ENCODE data around the gene EMC6. TPM values are rescaled to one million over a fixed set of nuclear protein-coding genes. Genes with fewer than 3 reads are reported as not detected.
"Not testable (repeated sequence)": the region's sequence is repeated elsewhere in the genome, so short reads cannot be mapped to it uniquely, and the experiment has no call there.

EMC6 gene
- total RNA-seq, 1 donor from 2014 or later: 35.7 TPM

- DNase-seq (ENCODE audit: low spot score): no peak
Observed at GRCh38 chr17:3681057-3681456, 12.4 kb downstream of the EMC6 start.

DNA sequence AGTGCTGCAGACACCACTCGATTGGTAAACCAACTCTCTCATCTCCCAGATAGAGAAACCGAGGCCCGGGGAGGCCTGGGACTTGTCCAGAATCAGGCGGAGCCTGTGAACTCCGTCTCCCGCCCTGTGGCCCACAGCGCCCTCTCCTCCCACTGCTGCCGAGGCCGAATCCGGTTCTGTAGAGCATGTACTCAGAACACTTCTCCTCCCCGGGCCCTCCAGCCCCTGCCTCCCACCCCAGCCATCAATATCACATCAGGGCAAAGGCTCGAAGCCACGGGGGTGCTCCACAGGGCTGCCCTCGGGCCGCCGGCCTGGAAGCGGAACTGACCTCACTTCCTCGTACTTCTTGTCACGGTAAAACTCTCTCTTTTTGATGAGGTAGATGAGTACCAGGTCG is 13.0 kb downstream of the EMC6 start:
- DNase-seq (ENCODE audit: low spot score): no peak

- no peak for DNase-seq (ENCODE audit: low spot score)
Observed at GRCh38 chr17:3682033-3682432, 13.4 kb downstream of the EMC6 start.

DNA sequence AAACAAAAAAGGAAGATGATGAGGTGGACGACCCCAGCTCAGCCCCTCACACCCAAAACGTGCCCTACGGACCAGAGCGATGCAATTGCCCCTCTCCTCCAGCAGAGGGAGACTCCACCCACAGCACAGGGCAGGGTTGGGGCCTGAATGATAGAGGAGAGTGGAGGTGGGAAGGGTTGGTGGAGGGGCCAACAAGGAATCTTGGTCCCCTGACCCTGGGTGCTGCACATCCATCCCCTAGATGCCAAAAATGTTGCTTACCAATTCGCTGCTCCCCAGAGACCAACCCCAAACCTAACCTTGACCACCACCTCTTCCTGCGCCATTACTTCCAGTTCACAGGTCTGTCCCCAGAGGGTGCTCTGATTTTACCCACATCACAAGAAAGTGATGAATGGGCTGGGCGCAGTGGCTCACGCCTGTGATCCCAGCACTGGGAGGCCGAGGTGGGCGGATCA is 14.5 kb downstream of the EMC6 start:
- no peak for DNase-seq (ENCODE audit: low spot score)

DNA sequence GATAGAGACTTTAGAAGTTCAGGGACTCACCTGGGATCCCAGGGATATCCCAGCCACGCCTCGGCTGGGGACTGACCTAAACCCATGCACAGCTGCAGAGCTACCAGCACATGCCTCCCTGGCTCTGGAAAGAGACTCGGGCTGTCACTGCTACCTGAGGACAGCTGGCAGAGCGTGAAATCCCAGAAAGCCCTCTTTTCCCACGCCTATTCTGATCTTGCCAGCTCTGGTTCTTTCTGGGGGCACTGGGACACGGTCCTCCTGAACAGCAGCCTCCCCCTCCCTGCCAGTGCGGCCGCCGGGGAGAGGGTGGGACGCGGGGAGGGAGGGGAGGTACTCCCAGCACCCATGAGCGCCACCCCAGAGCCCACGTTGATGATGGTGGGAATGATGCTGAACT is 16.6 kb downstream of the EMC6 start:
- DNase-seq (ENCODE audit: low spot score): no peak

DNA sequence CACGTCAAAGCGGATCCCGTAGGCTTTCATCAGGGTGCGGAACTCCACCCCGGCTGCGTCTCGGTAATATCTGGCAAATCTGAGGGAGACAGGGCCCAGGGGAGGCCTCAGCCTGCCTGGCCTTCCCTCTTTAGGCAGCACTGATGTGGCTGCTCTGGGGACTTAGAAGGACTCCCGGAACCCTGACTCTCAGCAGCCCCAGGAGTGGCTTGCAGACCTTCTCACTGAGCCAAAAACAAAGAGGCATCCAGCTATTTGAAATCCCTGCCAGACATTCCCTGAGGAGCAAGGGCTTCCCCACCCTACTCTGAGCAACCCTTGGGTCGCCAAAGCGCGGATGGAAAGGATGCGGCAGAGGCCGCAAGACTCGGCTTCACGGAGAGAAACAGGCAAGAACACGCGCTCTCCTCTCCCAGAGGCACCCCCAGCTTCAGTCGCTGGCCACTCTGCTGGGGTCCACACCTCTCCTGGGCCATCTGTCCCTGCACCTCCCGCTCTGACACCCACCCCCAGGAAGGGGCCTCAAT is 19.5 kb downstream of the EMC6 start:
- DNase-seq (ENCODE audit: low spot score): no peak

- DNase-seq (ENCODE audit: low spot score): no peak
Observed at GRCh38 chr17:3688852-3689261, 20.2 kb downstream of the EMC6 start.

GRCh38 chr17:3689262-3690093 is 20.9 kb downstream of the EMC6 start:
- no peak for DNase-seq (ENCODE audit: low spot score)

- DNase-seq (ENCODE audit: low spot score): no peak
Observed at GRCh38 chr17:3690094-3690715, 21.6 kb downstream of the EMC6 start.

- no peak for DNase-seq (ENCODE audit: low spot score)
Observed at GRCh38 chr17:3691617-3692067, 23.0 kb downstream of the EMC6 start.

- no peak for DNase-seq (ENCODE audit: low spot score)
Observed at GRCh38 chr17:3692346-3692745, 23.7 kb downstream of the EMC6 start.

DNA sequence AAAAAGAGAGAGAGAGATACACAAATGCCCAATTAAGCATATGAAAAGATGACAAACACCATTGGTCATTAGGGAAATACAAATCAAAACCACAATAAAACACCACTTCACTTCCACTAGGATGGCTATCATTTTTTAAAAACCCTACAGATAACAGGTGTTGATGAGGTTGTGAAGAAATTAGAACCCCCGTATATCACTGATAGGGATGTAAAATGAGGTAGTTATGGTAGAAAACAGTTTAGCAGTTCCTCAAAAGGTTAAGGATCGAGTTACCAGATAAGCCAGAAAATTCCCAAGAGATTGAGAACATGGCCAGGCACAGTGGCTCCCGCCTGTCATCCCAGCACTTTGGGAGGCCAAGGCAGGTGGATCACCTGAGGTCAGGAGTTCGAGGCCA is 24.5 kb downstream of the EMC6 start:
- DNase-seq (ENCODE audit: low spot score): no peak

DNA sequence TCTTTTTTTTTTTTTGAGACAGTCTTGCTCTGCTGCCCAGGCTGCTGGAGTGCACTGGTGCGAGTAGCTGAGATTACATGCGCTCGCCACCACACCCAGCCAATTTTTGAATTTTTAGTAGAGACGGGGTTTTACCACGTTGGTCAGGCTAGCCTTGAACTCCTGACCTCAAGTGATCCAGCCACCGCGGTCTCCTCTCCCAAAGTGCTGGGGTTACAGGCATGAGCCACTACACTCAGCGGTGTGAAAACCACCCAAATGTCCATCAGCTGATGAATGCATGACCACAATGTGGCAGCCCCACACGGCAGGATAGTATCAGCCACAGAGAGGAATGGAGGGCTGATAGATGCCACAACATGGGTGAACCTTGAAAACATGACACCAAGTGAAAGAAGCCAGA is 25.2 kb downstream of the EMC6 start:
- no peak for DNase-seq (ENCODE audit: low spot score)

DNA sequence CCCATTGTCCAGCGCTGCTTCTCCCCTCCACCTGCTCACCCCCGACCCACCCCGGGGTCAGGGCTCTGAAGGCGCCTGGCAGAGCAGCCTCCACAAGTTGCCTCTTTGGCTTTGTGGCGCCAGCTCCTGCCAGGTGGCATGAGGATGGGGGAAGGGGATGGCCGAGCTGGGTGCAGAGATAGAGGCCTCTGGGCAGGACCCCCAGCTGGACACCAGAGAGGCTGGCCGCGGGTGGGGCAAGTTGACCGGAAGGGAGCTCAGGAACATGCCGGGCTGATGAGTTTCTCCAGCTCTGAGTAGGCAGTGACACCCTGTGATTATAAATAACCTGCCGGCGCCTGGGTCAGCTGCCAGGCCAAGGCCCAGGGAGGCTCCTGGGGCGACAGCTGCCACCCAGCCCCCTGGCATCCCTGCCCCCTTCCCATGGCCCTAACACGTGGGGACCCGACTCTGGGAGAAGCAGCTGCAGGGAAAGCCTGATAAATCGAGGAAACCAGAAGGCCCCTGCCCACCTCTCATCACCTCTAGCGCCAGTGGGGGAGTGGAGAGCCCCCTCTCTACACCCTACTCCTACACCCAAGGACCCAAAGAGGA is 26.6 kb downstream of the EMC6 start:
- DNase-seq (ENCODE audit: low spot score): no peak

DNA sequence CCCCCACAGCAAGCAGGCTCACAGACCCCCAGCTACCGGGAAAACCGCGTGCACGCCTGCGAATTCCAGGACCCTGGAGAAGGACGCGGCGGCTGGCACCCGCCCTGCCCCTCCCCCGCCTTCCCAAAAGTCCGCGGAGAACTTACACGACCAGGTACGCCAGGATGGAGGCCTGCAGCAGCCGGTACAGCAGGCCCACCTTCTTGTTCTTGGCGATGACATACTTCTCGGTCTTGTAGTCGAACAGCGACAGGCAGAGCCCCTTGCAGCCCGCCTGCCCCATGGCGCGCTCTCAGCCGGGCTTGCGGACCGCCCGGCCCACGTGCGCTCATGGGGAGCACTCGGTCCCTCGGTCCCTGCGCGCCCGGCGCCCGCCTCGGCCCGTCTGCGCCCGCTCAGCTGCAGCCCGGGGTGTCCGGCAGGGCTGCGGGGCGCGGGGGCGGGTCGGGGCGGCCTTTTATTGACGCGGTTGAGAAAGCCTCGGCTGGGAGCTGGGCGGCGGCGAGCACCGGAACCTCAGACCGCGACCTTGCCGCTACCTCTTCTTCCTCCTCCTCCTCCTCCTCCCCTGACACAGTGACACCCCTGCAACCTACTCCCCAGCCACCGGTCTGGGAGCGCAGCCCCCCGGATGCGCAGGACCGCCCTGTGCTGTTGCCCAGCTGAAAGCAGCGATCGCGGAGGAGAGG is 27.3 kb downstream of the EMC6 start, which contains the start of gene P2RX5:
P2RX5 (minus strand) TSS at position 433 of the 689 bp plus-strand sequence; CDS start at position 283, 150 bp downstream.
- DNase-seq (ENCODE audit: low spot score): no peak

GRCh38 chr17:3697103-3697476 is 28.5 kb downstream of the EMC6 start:
- no peak for DNase-seq (ENCODE audit: low spot score)

- no peak for DNase-seq (ENCODE audit: low spot score)
Observed at GRCh38 chr17:3698139-3698538, 29.5 kb downstream of the EMC6 start.

- no peak for DNase-seq (ENCODE audit: low spot score)
Observed at GRCh38 chr17:3699951-3700350, 31.3 kb downstream of the EMC6 start.

- DNase-seq (ENCODE audit: low spot score): not testable (repeated sequence)
Observed at GRCh38 chr17:3702041-3702539, 33.5 kb downstream of the EMC6 start.

- no peak for DNase-seq (ENCODE audit: low spot score)
Observed at GRCh38 chr17:3704931-3705717, 36.5 kb downstream of the EMC6 start.

DNA sequence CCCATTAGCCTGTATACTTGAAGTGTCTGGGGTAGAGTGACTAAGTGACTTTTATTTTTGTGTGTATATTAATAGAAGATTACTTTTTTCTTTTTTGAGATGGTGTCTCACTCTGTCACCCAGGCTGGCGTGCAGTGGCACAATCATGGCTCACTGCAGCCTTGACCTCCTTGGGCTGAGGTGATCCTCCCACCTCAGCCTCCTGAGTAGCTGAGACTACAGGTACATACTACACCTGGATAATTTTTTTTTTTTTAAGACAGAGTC is 37.0 kb downstream of the EMC6 start:
- not testable (repeated sequence) for DNase-seq (ENCODE audit: low spot score)

All from mucosa of gallbladder (tissue), 1 donor.